Head of caudate nucleus (tissue), 42 donors: ENCODE measurements around the gene RNF144B.
"Not testable (repeated sequence)": the region's sequence is repeated elsewhere in the genome, so short reads cannot be mapped to it uniquely, and the experiment has no call there.

Source experiments
- DNase-seq, 42 donors: peaks; one replicate each; pipeline versions ENCODE4 v3.0.0 to v3.0.0-alpha.2; 2020 to 2021; ENCODE audit warnings: mixed read lengths in 7 of 42
- intact Hi-C: fragments of 100-400 bp; cut with DNase I; formaldehyde crosslinking; loops from one replicate; pipeline ENCODE4 v1.15.0; 2022

The RNF144B gene

GRCh38 chr6:18429655-18430297, 42.6 kb downstream of the RNF144B start:
- DNase-seq: no peak
- intact Hi-C loops: no loop called here

GRCh38 chr6:18431581-18431980, 44.4 kb downstream of the RNF144B start:
- intact Hi-C loops: no loop called here
- no peak for DNase-seq

- no peak for DNase-seq
- intact Hi-C loops: no loop called here
Measured at GRCh38 chr6:18432180-18432579, 45.0 kb downstream of the RNF144B start.

GRCh38 chr6:18432619-18433018, 45.5 kb downstream of the RNF144B start:
- DNase-seq: no peak
- intact Hi-C loops: no loop called here

- intact Hi-C loops: no loop called here
- DNase-seq: no peak
Measured at GRCh38 chr6:18433059-18433458, 45.9 kb downstream of the RNF144B start.

- intact Hi-C loops: no loop called here
- no peak for DNase-seq
Measured at GRCh38 chr6:18436341-18436740, 49.2 kb downstream of the RNF144B start.

GRCh38 chr6:18439581-18439980, 52.4 kb downstream of the RNF144B start:
- DNase-seq: no peak
- intact Hi-C loops: no loop called here

- intact Hi-C loops: no loop called here
Measured at GRCh38 chr6:18441251-18441979, 54.3 kb downstream of the RNF144B start.

GRCh38 chr6:18444111-18444510, 57.0 kb downstream of the RNF144B start:
- DNase-seq: no peak
- intact Hi-C loops: no loop called here

More at GRCh38 chr6:18441251-18441979, 54.3 kb downstream of the RNF144B start:
- DNase-seq: no peak

GRCh38 chr6:18445228-18445627, 58.1 kb downstream of the RNF144B start:
- intact Hi-C loops: no loop called here
- no peak for DNase-seq

GRCh38 chr6:18446771-18447170, 59.6 kb downstream of the RNF144B start:
- intact Hi-C loops: no loop called here
- no peak for DNase-seq

- DNase-seq: no peak
- intact Hi-C loops: no loop called here
Measured at GRCh38 chr6:18447552-18447951, 60.4 kb downstream of the RNF144B start.

- no peak for DNase-seq
- intact Hi-C loops: no loop called here
Measured at GRCh38 chr6:18451756-18452155, 64.6 kb downstream of the RNF144B start.

- intact Hi-C loops: no loop called here
Measured at GRCh38 chr6:18454446-18454845, 67.3 kb downstream of the RNF144B start.

GRCh38 chr6:18457065-18457737, 70.1 kb downstream of the RNF144B start:
- no peak for DNase-seq
- intact Hi-C loops: no loop called here

More at GRCh38 chr6:18454446-18454845, 67.3 kb downstream of the RNF144B start:
- no peak for DNase-seq

- DNase-seq: not testable (repeated sequence)
Measured at GRCh38 chr6:18458086-18458485, 70.9 kb downstream of the RNF144B start.

GRCh38 chr6:18463429-18463828, 76.3 kb downstream of the RNF144B start:
- no peak for DNase-seq
- intact Hi-C loops: no loop called here

More at GRCh38 chr6:18458086-18458485, 70.9 kb downstream of the RNF144B start:
- intact Hi-C loops: not testable (repeated sequence)

- intact Hi-C loops: no loop called here
- no peak for DNase-seq
Measured at GRCh38 chr6:18464176-18464575, 77.0 kb downstream of the RNF144B start.

GRCh38 chr6:18465410-18466154, 78.4 kb downstream of the RNF144B start:
- intact Hi-C loops: no loop called here
- DNase-seq: no peak
